H1 (cell line): Measurements from ENCODE around the gene CHST9. TPM values are rescaled to one million over a fixed set of nuclear protein-coding genes. Genes with fewer than 3 reads are reported as not detected.

Source experiments
- CTCF ChIA-PET: fragments of 300-600 bp; sonication (Branson Sonifier 250); formaldehyde crosslinking; loops from one replicate; lab custom pipeline; 2021; ENCODE audit not compliant: partially characterized antibody; lab: Charles Lee
- POLR2A ChIA-PET: fragments of 300-600 bp; sonication (Branson Sonifier 250); formaldehyde crosslinking; loops from one replicate; lab custom pipeline; 2021; ENCODE audit warnings: inconsistent platforms; ENCODE audit not compliant: partially characterized antibody; lab: Charles Lee
- DNase-seq, 2 experiments: peaks; one replicate each; pipeline versions ENCODE4 v3.0.0 to v3.0.0-alpha.2; 2010 to 2022; ENCODE audit warnings: low spot score in 2 of 2, low read depth in 1 of 2, mixed read lengths in 1 of 2
- FAIRE-seq: peaks from 2 replicates; lab custom pipeline; 2011; peaks lifted over from hg19 to GRCh38; lab: Jason Lieb, UNC
- H2AFZ ChIP-seq: 2 replicates; pipeline ENCODE4 v1.8.1; 2012; ENCODE audit warnings: low read length, inconsistent platforms
- H2AK5ac ChIP-seq: 2 replicates; pipeline ENCODE4 v1.6.1; 2013; ENCODE audit warnings: low read depth, low read length
- H2BK120ac ChIP-seq: replicated peaks from 2 replicates; pipeline ENCODE3; 2013; ENCODE audit warnings: low read depth, low read length, inconsistent platforms
- H2BK12ac ChIP-seq: 2 replicates; pipeline ENCODE4 v1.6.1; 2013; ENCODE audit warnings: low read depth, low read length
- H2BK15ac ChIP-seq: 2 replicates; pipeline ENCODE4 v1.6.1; 2013; ENCODE audit warnings: low read length
- H2BK20ac ChIP-seq: 2 replicates; pipeline ENCODE4 v1.6.1; 2013; ENCODE audit warnings: low read length
- H2BK5ac ChIP-seq: 2 replicates; pipeline ENCODE4 v1.6.1; 2013; ENCODE audit warnings: low read depth, low read length
- H3K14ac ChIP-seq: 2 replicates; pipeline ENCODE4 v1.6.1; 2013; ENCODE audit warnings: inconsistent platforms; ENCODE audit not compliant: insufficient read length
- H3K18ac ChIP-seq: 2 replicates; pipeline ENCODE4 v1.6.1; 2013; ENCODE audit warnings: low read length; ENCODE audit errors: extremely low read depth
- H3K23ac ChIP-seq: 2 replicates; pipeline ENCODE4 v1.6.1; 2013; ENCODE audit warnings: inconsistent platforms; ENCODE audit not compliant: insufficient read length
- H3K23me2 ChIP-seq: 2 replicates; pipeline ENCODE4 v1.6.1; 2013; ENCODE audit warnings: low read depth, low read length
- H3K27ac ChIP-seq: 2 replicates; pipeline ENCODE4 v1.6.1; 2011; ENCODE audit warnings: low read depth, low read length, inconsistent platforms
- H3K27me3 ChIP-seq, 4 experiments: replicated peaks in 1 of 4; 1 replicate in 1 of 4; 2 replicates in 3 of 4; pipeline versions ENCODE4 v1.6.1 to v1.8.1; 2011 to 2013; ENCODE audit warnings: low read length in 3 of 4, mild to moderate bottlenecking in 3 of 4, inconsistent platforms in 2 of 4, mixed read lengths in 2 of 4, moderate library complexity in 1 of 4; ENCODE audit not compliant: control insufficient read depth in 3 of 4, insufficient read depth in 3 of 4; ENCODE audit errors: extremely low read depth in 1 of 4
- H3K36me3 ChIP-seq, 4 experiments: 2 replicates each; pipeline versions ENCODE4 v1.6.1 to v1.8.1; 2011 to 2013; ENCODE audit warnings: mild to moderate bottlenecking in 4 of 4, low read length in 3 of 4, moderate library complexity in 2 of 4, control low read depth in 1 of 4, inconsistent platforms in 1 of 4; ENCODE audit not compliant: insufficient read depth in 4 of 4, control insufficient read depth in 2 of 4
- H3K4ac ChIP-seq: replicated peaks from 2 replicates; pipeline ENCODE3; 2013; ENCODE audit warnings: low read length, low read depth, mixed read lengths, inconsistent platforms; ENCODE audit not compliant: insufficient read length
- H3K4me1 ChIP-seq, 4 experiments: replicated peaks in 1 of 4; 1 replicate in 1 of 4; 2 replicates in 3 of 4; pipeline versions ENCODE4 v1.6.1 to v1.8.1; 2011 to 2013; ENCODE audit warnings: low read length in 3 of 4, inconsistent platforms in 2 of 4, mixed read lengths in 1 of 4; ENCODE audit not compliant: insufficient read depth in 4 of 4, control insufficient read depth in 3 of 4
- H3K4me2 ChIP-seq, 2 experiments: 2 replicates each; pipeline versions ENCODE4 v1.6.1 to v1.8.1; 2011 to 2013; ENCODE audit warnings: low read depth in 2 of 2, low read length in 2 of 2, control low read depth in 1 of 2, inconsistent platforms in 1 of 2, mild to moderate bottlenecking in 1 of 2; ENCODE audit not compliant: insufficient read depth in 1 of 2
- H3K4me3 ChIP-seq, 4 experiments: fragments of 200-600, 300-600 bp in 1 of 4; sonication (generic), shearing (Covaris generic), sonication (Bioruptor Twin) in 1 of 4; 2 replicates each; pipeline versions ENCODE4 v1.5.1 to v1.8.1; 2011 to 2016; ENCODE audit warnings: low read length in 4 of 4, low read depth in 3 of 4, control low read depth in 2 of 4, inconsistent platforms in 2 of 4, mild to moderate bottlenecking in 2 of 4, mixed read lengths in 1 of 4, moderate library complexity in 1 of 4; ENCODE audit not compliant: insufficient read depth in 2 of 4; ENCODE audit errors: extremely low read depth in 1 of 4
- H3K56ac ChIP-seq: replicated peaks from 2 replicates; pipeline ENCODE3; 2013; ENCODE audit warnings: low read depth, mild to moderate bottlenecking, mixed read lengths, low read length, inconsistent platforms; ENCODE audit not compliant: insufficient read length
- H3K79me1 ChIP-seq: 2 replicates; pipeline ENCODE4 v1.6.1; 2013; ENCODE audit warnings: low read depth, low read length, control low read depth
- H3K79me2 ChIP-seq, 2 experiments: 2 replicates each; pipeline versions ENCODE4 v1.6.1 to v1.8.1; 2012 to 2013; ENCODE audit warnings: low read length in 2 of 2, mild to moderate bottlenecking in 2 of 2, inconsistent platforms in 1 of 2; ENCODE audit not compliant: insufficient read depth in 2 of 2, control insufficient read depth in 1 of 2
- H3K9ac ChIP-seq, 4 experiments: replicated peaks in 1 of 4; 1 replicate in 1 of 4; 2 replicates in 3 of 4; pipeline versions ENCODE4 v1.6.1 to v1.8.1; 2011 to 2013; ENCODE audit warnings: low read depth in 3 of 4, low read length in 3 of 4, control low read depth in 2 of 4, mild to moderate bottlenecking in 2 of 4, moderate library complexity in 2 of 4, inconsistent platforms in 1 of 4; ENCODE audit errors: extremely low read depth in 1 of 4
- H3K9me3 ChIP-seq, 2 experiments: 2 replicates each; pipeline versions ENCODE4 v1.6.1 to v1.8.1; 2012 to 2013; ENCODE audit warnings: mild to moderate bottlenecking in 2 of 2, moderate library complexity in 2 of 2, control low read depth in 1 of 2, inconsistent platforms in 1 of 2, low read depth in 1 of 2, low read length in 1 of 2, mixed read lengths in 1 of 2; ENCODE audit not compliant: insufficient read depth in 2 of 2
- H4K20me1 ChIP-seq, 2 experiments: replicated peaks in 1 of 2; 2 replicates each; pipeline versions ENCODE3 to v1.8.1; 2011 to 2013; ENCODE audit warnings: inconsistent platforms in 2 of 2, low read length in 2 of 2, mild to moderate bottlenecking in 1 of 2; ENCODE audit not compliant: insufficient read depth in 2 of 2, control insufficient read depth in 1 of 2
- H4K5ac ChIP-seq: 2 replicates; pipeline ENCODE4 v1.6.1; 2013; ENCODE audit warnings: low read length, low read depth, mixed read lengths, inconsistent platforms; ENCODE audit not compliant: insufficient read length
- H4K8ac ChIP-seq: 2 replicates; pipeline ENCODE4 v1.8.0; 2013; ENCODE audit warnings: mild to moderate bottlenecking, moderate library complexity, low read length, inconsistent platforms; ENCODE audit not compliant: insufficient read depth; ENCODE audit errors: extremely low read depth
- H4K91ac ChIP-seq: replicated peaks from 2 replicates; pipeline ENCODE3; 2013; ENCODE audit warnings: low read length, mixed read lengths, inconsistent platforms; ENCODE audit not compliant: insufficient read length
- EGR1 ChIP-seq: IDR thresholded peaks from 2 replicates; pipeline ENCODE4 v1.6.1; 2011; ENCODE audit warnings: low read depth, low read length, borderline replicate concordance
- GABPA ChIP-seq: IDR thresholded peaks from 2 replicates; pipeline ENCODE4 v1.6.1; 2011; ENCODE audit warnings: mild to moderate bottlenecking, low read length, moderate library complexity, borderline replicate concordance; ENCODE audit not compliant: insufficient read depth
- KDM1A ChIP-seq: fragments of 200-600, 300-600 bp; sonication (generic); IDR thresholded peaks from 2 replicates; pipeline ENCODE4 v1.7.1; 2016; ENCODE audit warnings: mild to moderate bottlenecking, low read length, borderline replicate concordance
- POLR2A ChIP-seq, 2 experiments: IDR thresholded peaks; 1 replicate in 1 of 2; 2 replicates in 1 of 2; pipeline ENCODE4 v1.6.1; 2011; ENCODE audit warnings: low read depth in 2 of 2, low read length in 2 of 2, mild to moderate bottlenecking in 2 of 2; ENCODE audit errors: control extremely low read depth in 1 of 2
- SIN3A ChIP-seq, 2 experiments: IDR thresholded peaks in 1 of 2; conservative IDR thresholded peaks in 1 of 2; 2 replicates each; pipeline ENCODE4 v1.6.1; 2011 to 2012; ENCODE audit warnings: low read length in 2 of 2, improper control_type of control experiment in 1 of 2, low read depth in 1 of 2, mild to moderate bottlenecking in 1 of 2
- SIX5 ChIP-seq: IDR thresholded peaks from 2 replicates; pipeline ENCODE4 v1.6.1; 2011; ENCODE audit warnings: mild to moderate bottlenecking, low read depth, low read length
- TAF1 ChIP-seq: IDR thresholded peaks from 2 replicates; pipeline ENCODE4 v1.6.1; 2011; ENCODE audit warnings: mild to moderate bottlenecking, low read depth, low read length
- ZNF274 ChIP-seq: IDR thresholded peaks from 2 replicates; pipeline ENCODE4 v1.7.0; 2012; ENCODE audit warnings: low read length, borderline replicate concordance; ENCODE audit errors: extremely low read depth
- WGBS, 2 experiments: shearing (Covaris generic) in 1 of 2; methylation state at CpG; one replicate each; pipeline versions ENCODE4 v1.1.6 to v1.1.7; 2013 to 2015; ENCODE audit warnings: low lambda C conversion rate in 2 of 2, mixed read lengths in 2 of 2, inconsistent platforms in 1 of 2, low coverage in 1 of 2, missing lambda C conversion rate in 1 of 2; ENCODE audit not compliant: insufficient replicate concordance in 2 of 2, insufficient coverage in 1 of 2, insufficient read length in 1 of 2; ENCODE audit errors: extremely low coverage in 1 of 2, missing lambda C conversion rate in 1 of 2; 5-methylcytosine and 5-hydroxymethylcytosine counted together
- polyA plus RNA-seq, 7 experiments: library from polyadenylated mRNA; depleted of rRNA in 3 of 7; stranded (reverse) in 5 of 7; unstranded in 2 of 7; fragments of >200 nt in 5 of 7; fragments of 200-250 nt in 2 of 7; gene quantifications; 1 replicate in 5 of 7; 2 replicates in 1 of 7; 4 replicates in 1 of 7; pipeline versions ENCODE4 v1.2.1 to v1.2.3, GENCODE V29; 2011 to 2013; ENCODE audit warnings: missing spikeins in 2 of 7, mixed read lengths in 2 of 7
- total RNA-seq: library from RNA; stranded (reverse); fragmentation: NEBNext Ultra II Directional; extraction: Animal tissue kit (Norgen Biotek cat#: 25700); gene quantifications from 2 replicates; pipeline ENCODE4 v1.2.1, GENCODE V29; 2021
- TF ChIP-seq, protein P1 (sequence below): IDR thresholded peaks from 2 replicates; pipeline ENCODE4 v1.6.1; 2011; ENCODE audit warnings: low read depth, mild to moderate bottlenecking, low read length; ENCODE audit not compliant: insufficient read depth
- TF ChIP-seq, protein P2 (sequence below): IDR thresholded peaks from 2 replicates; pipeline ENCODE4 v1.6.1; 2012; ENCODE audit warnings: low read length, inconsistent platforms

Gene CHST9
- total and polyA plus RNA-seq, 2 of the 8 experiments (the other 6 are each of a cell fraction or from before 2014, with no cell fraction given), result 3.2 to 24.3 TPM

DNA sequence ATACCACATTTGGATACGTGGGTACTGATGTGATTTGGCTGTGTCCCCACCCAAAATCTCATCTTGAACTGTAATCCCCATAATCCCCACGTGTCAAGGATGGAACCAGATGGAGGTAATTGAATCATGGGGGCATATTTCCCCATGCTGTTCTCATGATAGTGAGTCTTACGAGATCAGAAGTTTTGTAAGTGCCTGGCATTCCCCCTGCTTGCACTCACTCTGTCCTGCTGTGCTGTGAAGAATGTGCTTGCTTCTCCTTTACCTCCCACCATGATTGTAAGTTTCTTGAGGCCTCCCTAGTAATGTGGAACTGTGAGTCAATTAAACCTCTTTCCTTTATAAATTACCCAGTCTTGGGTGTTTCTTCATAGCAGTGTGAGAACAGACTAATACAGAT, 70.3 kb downstream of the CHST9 start:
- Histone ChIP-seq H3K18ac (no peak overlapping the region), H3K9ac (no peak overlapping the region), H3K79me2 (no peaks in the 10 kb centered on the region), H4K91ac (no peak overlapping the region), H3K36me3 (no peaks in the 10 kb centered on the region; a peak in 1 of 8 replicates), H4K5ac (no peak overlapping the region), H2BK15ac (no peak overlapping the region), H3K56ac (no peak overlapping the region), H3K4me2 (no peak overlapping the region), H3K79me1 (no peaks in the 10 kb centered on the region), H2BK12ac (no peak overlapping the region), H3K27ac (no peak overlapping the region), H3K4me1 (peaks cover 0 to 2% (median 0%) of the 10 kb centered on the region in 4 experiments; a peak in 1 of 7 replicates), H3K27me3 (no peaks in the 10 kb centered on the region), H2BK120ac (no peak overlapping the region), H3K9me3 (peaks cover 0 to 3% of the 10 kb centered on the region in 2 experiments; a peak in 2 of 4 replicates), H3K4me3 (no peak overlapping the region), H2AFZ (no peak overlapping the region), H3K14ac (no peak overlapping the region), H4K8ac (no peak overlapping the region), H2AK5ac (no peak overlapping the region), H2BK5ac (no peak overlapping the region), H3K23ac (no peak overlapping the region), H4K20me1 (no peaks in the 10 kb centered on the region), H3K4ac (no peak overlapping the region), H3K23me2 (no peaks in the 10 kb centered on the region), H2BK20ac (no peak overlapping the region)
- CTCF ChIA-PET, result no interaction called here
- no peak for DNase-seq
- no peak for FAIRE-seq
- POLR2A ChIA-PET, result interaction anchor here (0.6 kb wide), 1 partner anchor 94 kb away, joined by 3 read pairs; no protein-coding TSS in a partner anchor
- WGBS, 2 experiments, result 69% methylated on average over 3 of the region's 3 CpGs; no CpG with 5 or more reads in 1 of the 2 experiments
- TF ChIP-seq KDM1A (no peak), EGR1 (no peak), TAF1 (no peak), POLR2A (IDR thresholded peaks at IDR 0.05; ENCODE audit: control extremely low read depth in 1 of 2, low read depth in 2 of 2, low read length in 2 of 2) (no peak), SIX5 (no peak), SIN3A (conservative IDR thresholded peaks at IDR 0.05 in 1 of 2, IDR thresholded peaks at IDR 0.05 in 1 of 2; ENCODE audit: low read depth in 1 of 2, low read length in 2 of 2) (no peak), ZNF274 (no peak), GABPA (no peak)
- TF ChIP-seq, protein P1, sequence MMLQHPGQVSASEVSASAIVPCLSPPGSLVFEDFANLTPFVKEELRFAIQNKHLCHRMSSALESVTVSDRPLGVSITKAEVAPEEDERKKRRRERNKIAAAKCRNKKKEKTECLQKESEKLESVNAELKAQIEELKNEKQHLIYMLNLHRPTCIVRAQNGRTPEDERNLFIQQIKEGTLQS, result no peak
- TF ChIP-seq, protein P2, sequence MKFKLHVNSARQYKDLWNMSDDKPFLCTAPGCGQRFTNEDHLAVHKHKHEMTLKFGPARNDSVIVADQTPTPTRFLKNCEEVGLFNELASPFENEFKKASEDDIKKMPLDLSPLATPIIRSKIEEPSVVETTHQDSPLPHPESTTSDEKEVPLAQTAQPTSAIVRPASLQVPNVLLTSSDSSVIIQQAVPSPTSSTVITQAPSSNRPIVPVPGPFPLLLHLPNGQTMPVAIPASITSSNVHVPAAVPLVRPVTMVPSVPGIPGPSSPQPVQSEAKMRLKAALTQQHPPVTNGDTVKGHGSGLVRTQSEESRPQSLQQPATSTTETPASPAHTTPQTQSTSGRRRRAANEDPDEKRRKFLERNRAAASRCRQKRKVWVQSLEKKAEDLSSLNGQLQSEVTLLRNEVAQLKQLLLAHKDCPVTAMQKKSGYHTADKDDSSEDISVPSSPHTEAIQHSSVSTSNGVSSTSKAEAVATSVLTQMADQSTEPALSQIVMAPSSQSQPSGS, result no peak
